NCI-H146 treated with DMSO at 0.1 percent for 48 hours (cell line): ENCODE results near the gene CLK4.

ENCODE experiments used
- DNase-seq: peaks from one replicate; lab custom pipeline; 2025; ENCODE audit not compliant: unreplicated experiment; lab: John Stamatoyannopoulos, UW

The CLK4 gene

DNA sequence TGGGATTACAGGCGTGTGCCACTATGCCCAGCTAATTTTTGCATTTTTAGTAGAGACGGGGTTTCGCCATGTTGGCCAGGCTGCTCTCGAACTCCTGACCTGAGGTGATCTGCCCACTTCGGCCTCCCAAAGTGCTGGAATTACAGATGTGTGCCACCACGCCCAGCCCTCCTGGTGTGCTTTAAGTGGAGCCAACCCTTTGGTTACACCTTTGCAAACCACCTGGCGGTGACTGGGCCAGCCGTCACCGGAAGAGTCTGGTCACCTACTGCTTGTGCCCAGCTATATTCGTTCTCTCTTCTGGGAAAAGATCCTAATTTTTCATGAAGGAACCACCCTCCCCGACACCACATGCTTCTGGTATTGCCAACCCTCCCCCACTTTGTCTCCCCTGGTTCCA is 72.5 kb downstream of the CLK4 start:
- no peak for DNase-seq

GRCh38 chr5:178553517-178553916 is 73.3 kb downstream of the CLK4 start:
- DNase-seq: no peak
